ENCODE measurements around the gene OR11H6. TPM values are rescaled to one million over a fixed set of nuclear protein-coding genes. Genes with fewer than 3 reads are reported as not detected.
"Not testable (repeated sequence)": the region's sequence is repeated elsewhere in the genome, so short reads cannot be mapped to it uniquely, and the experiment has no call there.

Gene OR11H6
- not detected in 2 replicates for total RNA-seq (2014; rRNA removed; shearing (Covaris generic))

- DNase-seq (ENCODE audit: low read depth) = no peak
Measured at GRCh38 chr14:20223410-20223809, at the start of gene OR11H6. TSS of gene OR11H6 (plus strand) at chr14:20223710. CDS start at chr14:20223710, 0 bp downstream.

GRCh38 chr14:20174205-20174604, 49.3 kb upstream of the OR11H6 start:
- not testable (repeated sequence) for DNase-seq (ENCODE audit: low read depth)

- DNase-seq (ENCODE audit: low read depth) = no peak
Measured at GRCh38 chr14:20176330-20176729, 47.2 kb upstream of the OR11H6 start.

GRCh38 chr14:20177433-20177974, 46.0 kb upstream of the OR11H6 start:
- no peak for DNase-seq (ENCODE audit: low read depth)

- DNase-seq (ENCODE audit: low read depth) = no peak
Measured at GRCh38 chr14:20179218-20179617, 44.3 kb upstream of the OR11H6 start.

- DNase-seq (ENCODE audit: low read depth) = no peak
Measured at GRCh38 chr14:20179880-20180279, 43.6 kb upstream of the OR11H6 start.

GRCh38 chr14:20180486-20180885, 43.0 kb upstream of the OR11H6 start:
- no peak for DNase-seq (ENCODE audit: low read depth)

GRCh38 chr14:20184181-20184580, 39.3 kb upstream of the OR11H6 start:
- DNase-seq (ENCODE audit: low read depth) = peak; percentile 1

- no peak for DNase-seq (ENCODE audit: low read depth)
Measured at GRCh38 chr14:20190596-20190995, 32.9 kb upstream of the OR11H6 start, which contains the start of gene OR11G2. TSS of gene OR11G2 (plus strand) at chr14:20190896. CDS start at chr14:20197438, 6,542 bp downstream.

- DNase-seq (ENCODE audit: low read depth) = no peak
Measured at GRCh38 chr14:20191396-20191795, 32.1 kb upstream of the OR11H6 start.

- DNase-seq (ENCODE audit: low read depth) = no peak
Measured at GRCh38 chr14:20194101-20194500, 29.4 kb upstream of the OR11H6 start.

- not testable (repeated sequence) for DNase-seq (ENCODE audit: low read depth)
Measured at GRCh38 chr14:20195170-20195569, 28.3 kb upstream of the OR11H6 start.

GRCh38 chr14:20195911-20196310, 27.6 kb upstream of the OR11H6 start:
- no peak for DNase-seq (ENCODE audit: low read depth)

- no peak for DNase-seq (ENCODE audit: low read depth)
Measured at GRCh38 chr14:20197459-20197858, 26.1 kb upstream of the OR11H6 start.

GRCh38 chr14:20198991-20199390, 24.5 kb upstream of the OR11H6 start:
- no peak for DNase-seq (ENCODE audit: low read depth)

- no peak for DNase-seq (ENCODE audit: low read depth)
Measured at GRCh38 chr14:20204721-20205120, 18.8 kb upstream of the OR11H6 start.

GRCh38 chr14:20209595-20209994, 13.9 kb upstream of the OR11H6 start:
- DNase-seq (ENCODE audit: low read depth) = no peak

- DNase-seq (ENCODE audit: low read depth) = not testable (repeated sequence)
Measured at GRCh38 chr14:20212406-20212805, 11.1 kb upstream of the OR11H6 start.

GRCh38 chr14:20215196-20215595, 8.3 kb upstream of the OR11H6 start:
- DNase-seq (ENCODE audit: low read depth) = no peak

- DNase-seq (ENCODE audit: low read depth) = no peak
Measured at GRCh38 chr14:20219033-20219432, 4.5 kb upstream of the OR11H6 start.

GRCh38 chr14:20228681-20229080, 5.2 kb downstream of the OR11H6 start, which contains the start of gene OR11H7:
TSS of gene OR11H7 (plus strand) at chr14:20228981.
- DNase-seq (ENCODE audit: low read depth) = no peak

- not testable (repeated sequence) for DNase-seq (ENCODE audit: low read depth)
Measured at GRCh38 chr14:20235415-20235814, 11.9 kb downstream of the OR11H6 start.

GRCh38 chr14:20247646-20248246, 24.2 kb downstream of the OR11H6 start:
- DNase-seq (ENCODE audit: low read depth) = peak; percentile 12
